ENCODE measurements around the gene SAC3D1.

DNA sequence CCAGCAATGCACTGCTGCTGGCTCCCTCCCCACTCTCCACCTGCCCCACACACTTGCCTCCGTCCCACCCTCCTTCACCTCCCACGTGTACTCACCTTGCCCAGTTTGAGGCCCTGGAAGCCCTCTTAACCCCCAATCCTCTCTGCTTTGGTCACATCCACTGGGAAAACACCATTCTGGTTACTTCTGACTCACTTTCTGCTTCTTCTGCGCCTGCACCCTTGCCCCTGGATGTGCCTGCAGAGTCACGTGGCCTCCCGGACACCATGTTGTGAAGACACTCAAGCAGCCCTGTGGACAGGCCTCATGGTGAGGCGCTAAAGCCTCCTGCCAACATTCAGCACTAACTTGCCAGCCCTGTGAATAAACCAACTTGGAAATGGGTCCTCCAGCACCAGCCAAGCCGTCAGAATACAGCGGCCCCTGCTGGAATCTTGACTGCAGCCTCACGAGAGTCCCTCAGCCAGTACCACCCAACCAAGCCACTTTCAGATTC is 20.0 kb downstream of the SAC3D1 start:
- TF ChIP-seq EZH2phosphoT487 (IDR thresholded peaks at IDR 0.05; ENCODE audit: insufficient read depth, low read depth), result no peak
- no peak for TF ChIP-seq EZH2 (IDR thresholded peaks at IDR 0.05; ENCODE audit: insufficient read depth, poor library complexity, severe bottlenecking)
